ACC112 (cell line): ENCODE results near the gene RNF130.
"Not testable (repeated sequence)": the region's sequence is repeated elsewhere in the genome, so short reads cannot be mapped to it uniquely, and the experiment has no call there.

Experiments
- H2AFZ ChIP-seq: fragments of 200-600 bp; sonication (generic); one replicate; pipeline ENCODE4 v1.6.0; 2017; ENCODE audit warnings: antibody characterized with exemption, low read length; ENCODE audit not compliant: unreplicated experiment
- H3K27ac ChIP-seq: fragments of 200-600 bp; sonication (generic); 2 replicates; pipeline ENCODE4 v1.5.1; 2014; ENCODE audit warnings: low read depth, mild to moderate bottlenecking, antibody characterized with exemption, low read length, moderate library complexity
- H3K27me3 ChIP-seq: fragments of 200-600 bp; sonication (generic); 2 replicates; pipeline ENCODE4 v1.6.1; 2014; ENCODE audit warnings: mild to moderate bottlenecking, antibody characterized with exemption, low read length, moderate library complexity, mixed read lengths; ENCODE audit not compliant: insufficient read depth
- H3K36me3 ChIP-seq: fragments of 200-600 bp; sonication (generic); 2 replicates; pipeline ENCODE4 v1.6.1; 2016; ENCODE audit warnings: mild to moderate bottlenecking, antibody characterized with exemption, low read length, moderate library complexity, mixed read lengths; ENCODE audit not compliant: insufficient read depth
- H3K4me1 ChIP-seq: fragments of 200-600 bp; sonication (generic); one replicate; pipeline ENCODE4 v1.6.1; 2016; ENCODE audit warnings: low read length, mixed read lengths; ENCODE audit not compliant: insufficient read depth, unreplicated experiment, control insufficient read depth
- H3K4me3 ChIP-seq: fragments of 200-600 bp; sonication (generic); 2 replicates; pipeline ENCODE4 v1.5.1; 2014; ENCODE audit warnings: mild to moderate bottlenecking, low read depth, low read length
- H3K79me2 ChIP-seq: fragments of 200-600 bp; sonication (generic); one replicate; pipeline ENCODE4 v1.6.0; 2016; ENCODE audit warnings: low read length; ENCODE audit not compliant: control insufficient read depth, unreplicated experiment, insufficient read depth

Gene RNF130

DNA sequence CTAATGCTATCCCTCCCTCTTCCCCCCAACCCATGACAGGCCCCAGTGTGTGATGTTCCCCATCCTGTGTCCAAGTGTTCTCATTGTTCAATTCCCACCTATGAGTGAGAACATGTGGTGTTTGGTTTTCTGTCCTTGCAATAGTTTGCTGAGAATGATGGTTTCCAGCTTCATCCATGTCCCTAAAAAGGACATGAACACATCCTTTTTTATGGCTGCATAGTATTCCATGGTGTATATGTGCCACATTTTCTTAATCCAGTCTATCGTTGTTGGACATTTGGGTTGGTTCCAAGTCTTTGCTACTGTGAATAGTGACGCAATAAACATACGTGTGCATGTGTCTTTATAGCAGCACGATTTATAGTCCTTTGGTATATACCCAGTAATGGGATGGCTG lies 78.7 kb downstream of the RNF130 start:
- not testable (repeated sequence) for H2AFZ ChIP-seq, H3K4me1 ChIP-seq, H3K27ac ChIP-seq, H3K27me3 ChIP-seq, H3K36me3 ChIP-seq, H3K4me3 ChIP-seq, H3K79me2 ChIP-seq

DNA sequence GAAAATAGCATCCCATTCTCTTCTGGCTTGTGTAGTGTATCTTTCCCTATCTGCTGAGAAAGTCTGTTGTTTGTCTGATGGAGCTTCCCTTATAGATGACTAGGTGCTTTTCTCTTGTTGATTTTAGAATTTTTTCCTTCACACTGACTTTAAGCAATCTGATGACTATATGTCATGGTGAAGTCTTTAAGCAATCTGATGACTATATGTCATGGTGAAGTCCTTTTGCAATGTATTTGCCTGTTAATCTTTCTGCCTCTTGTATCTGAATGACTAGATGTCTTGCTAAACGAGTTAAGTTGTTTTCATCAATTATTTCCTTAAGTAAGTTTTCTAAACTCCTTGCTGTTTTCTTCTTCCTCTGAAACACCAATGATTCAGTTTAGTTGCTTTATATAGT lies 80.5 kb downstream of the RNF130 start:
- Histone ChIP-seq H3K36me3 (no peaks in the 10 kb centered on the region), H3K27me3 (no peaks in the 10 kb centered on the region), H2AFZ (no peak overlapping the region), H3K79me2 (no peaks in the 10 kb centered on the region), H3K27ac (no peak overlapping the region), H3K4me1 (no peaks in the 10 kb centered on the region), H3K4me3 (no peak overlapping the region)

DNA sequence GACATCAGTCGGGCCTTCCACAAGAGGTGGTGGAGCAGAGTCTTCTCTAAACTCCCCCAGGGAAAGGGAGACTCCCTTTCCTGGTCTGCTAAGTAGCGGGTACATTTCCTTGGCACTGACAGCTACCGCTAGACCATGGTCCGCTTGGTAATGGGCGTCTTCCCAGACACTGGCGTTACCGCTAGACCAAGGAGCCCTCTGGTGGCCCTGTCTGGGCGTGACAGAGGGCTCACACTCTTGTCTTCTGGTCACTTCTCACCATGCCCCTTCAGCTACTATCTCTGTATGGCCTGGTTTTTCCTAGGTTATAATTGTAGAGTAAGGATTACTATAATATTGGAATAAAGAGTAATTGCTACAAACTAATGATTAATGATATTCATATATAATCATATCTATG lies 81.0 kb downstream of the RNF130 start:
- not testable (repeated sequence) for H3K4me1 ChIP-seq, H3K36me3 ChIP-seq, H3K27me3 ChIP-seq, H3K27ac ChIP-seq, H2AFZ ChIP-seq, H3K79me2 ChIP-seq, H3K4me3 ChIP-seq

DNA sequence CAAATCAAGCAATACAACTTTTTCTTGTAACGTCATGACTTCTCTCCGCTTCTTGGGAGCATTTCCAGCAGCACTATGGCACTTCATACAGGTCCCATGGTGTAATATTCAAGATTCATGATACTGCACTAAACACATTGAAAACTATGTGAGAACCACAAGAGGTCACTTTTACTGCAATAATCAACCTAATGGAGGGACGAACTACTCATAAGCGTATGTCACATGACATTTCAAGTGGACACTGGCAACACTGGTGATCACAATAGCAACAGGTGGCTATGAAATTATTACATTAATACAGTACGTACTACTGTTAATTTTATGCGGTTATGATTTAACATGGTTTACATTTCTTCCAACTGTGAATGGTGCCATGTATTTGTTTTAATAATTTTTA lies 85.2 kb downstream of the RNF130 start:
- Histone ChIP-seq H2AFZ (no peak overlapping the region), H3K4me1 (no peaks in the 10 kb centered on the region), H3K4me3 (no peak overlapping the region), H3K36me3 (no peaks in the 10 kb centered on the region), H3K79me2 (no peaks in the 10 kb centered on the region), H3K27me3 (no peaks in the 10 kb centered on the region), H3K27ac (no peak overlapping the region)

DNA sequence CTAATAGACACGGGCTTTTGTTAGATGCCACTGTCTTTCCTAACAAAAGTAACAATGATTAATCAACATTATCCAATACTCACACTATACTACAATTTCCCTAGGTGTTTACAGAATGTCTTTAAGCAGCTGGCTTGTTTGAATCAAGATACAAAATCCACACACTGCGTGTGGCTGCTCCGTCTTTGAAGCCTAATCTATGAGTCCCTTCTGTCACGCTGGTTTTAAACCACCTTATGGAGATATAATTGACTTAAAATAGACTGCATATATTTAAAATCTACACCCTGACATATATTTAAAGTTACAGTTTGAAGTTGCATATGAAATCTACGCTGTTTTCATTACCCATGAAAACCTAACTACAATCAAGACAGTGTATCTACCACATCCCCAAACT lies 89.9 kb downstream of the RNF130 start:
- Histone ChIP-seq H3K27me3 (no peaks in the 10 kb centered on the region), H2AFZ (no peak overlapping the region), H3K4me1 (no peaks in the 10 kb centered on the region), H3K36me3 (no peaks in the 10 kb centered on the region), H3K4me3 (no peak overlapping the region), H3K27ac (no peak overlapping the region), H3K79me2 (no peaks in the 10 kb centered on the region)

DNA sequence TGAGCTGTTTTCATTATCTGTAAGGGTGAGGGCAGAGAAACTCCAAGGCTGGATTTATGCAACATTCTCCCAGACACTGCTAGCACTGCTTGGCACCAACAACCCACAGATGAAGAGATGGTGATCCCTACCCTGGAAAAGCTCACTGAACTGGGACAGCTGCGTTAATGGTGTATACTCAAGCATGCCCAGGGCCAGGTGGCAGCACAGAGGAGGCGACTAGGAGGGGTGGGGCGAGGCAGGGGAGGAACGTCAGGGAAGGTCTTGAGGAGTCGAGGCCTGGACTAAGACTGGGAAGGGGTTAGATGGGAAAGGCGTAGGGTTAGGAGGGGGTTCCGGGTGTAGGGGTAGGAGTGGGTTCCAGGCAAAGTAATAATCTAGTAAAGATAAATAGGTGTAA lies 90.8 kb downstream of the RNF130 start:
- H3K4me3 ChIP-seq: no peak overlapping the region
- H3K27ac ChIP-seq: no peak overlapping the region
- no peaks in the 10 kb centered on the region for H3K27me3 ChIP-seq
- no peaks in the 10 kb centered on the region for H3K79me2 ChIP-seq
- no peaks in the 10 kb centered on the region for H3K4me1 ChIP-seq
- no peak overlapping the region for H2AFZ ChIP-seq
- no peaks in the 10 kb centered on the region for H3K36me3 ChIP-seq

DNA sequence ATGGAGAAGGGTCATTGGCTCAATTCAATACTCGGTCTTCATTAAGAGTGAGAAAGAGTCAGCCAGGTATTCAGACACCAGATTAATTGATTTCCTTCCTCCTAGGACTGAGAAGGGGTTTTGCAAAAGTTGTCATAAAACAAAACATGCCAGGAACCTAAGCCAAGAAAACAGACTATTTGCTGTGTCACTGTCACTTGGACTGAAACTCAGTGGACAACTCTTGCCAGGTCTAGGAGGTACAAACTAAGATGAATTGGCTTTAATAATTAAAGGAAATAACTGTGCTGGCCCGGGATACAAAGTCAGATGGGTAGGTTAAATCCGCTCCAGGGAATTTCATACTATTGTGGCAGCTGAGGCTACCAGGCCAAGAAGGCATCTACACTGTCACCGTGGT lies 92.8 kb downstream of the RNF130 start:
- H3K79me2 ChIP-seq: no peaks in the 10 kb centered on the region
- no peak overlapping the region for H2AFZ ChIP-seq
- H3K27ac ChIP-seq: no peak overlapping the region
- no peak overlapping the region for H3K4me3 ChIP-seq
- H3K4me1 ChIP-seq: no peaks in the 10 kb centered on the region
- no peaks in the 10 kb centered on the region for H3K36me3 ChIP-seq
- no peaks in the 10 kb centered on the region for H3K27me3 ChIP-seq

DNA sequence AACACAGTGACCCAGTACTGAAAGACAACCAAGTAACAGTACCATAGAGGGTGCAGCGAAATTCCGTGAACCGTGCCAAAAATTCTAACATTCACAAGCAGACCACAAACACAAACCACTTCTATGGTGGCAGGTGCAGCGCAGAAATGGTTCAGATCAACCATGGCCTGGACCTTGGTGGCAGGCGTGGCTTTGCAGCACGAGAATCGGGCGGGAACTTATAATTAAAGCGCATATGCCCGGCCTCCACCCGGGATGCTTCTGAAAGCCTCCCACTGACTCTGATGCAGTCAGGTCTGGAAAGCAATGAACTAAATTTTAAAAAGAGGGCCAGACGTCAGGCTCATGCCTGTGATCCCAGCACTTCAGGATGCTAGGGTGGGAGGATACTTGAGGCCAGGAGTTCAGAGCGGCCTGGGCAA lies 95.8 kb downstream of the RNF130 start:
- Histone ChIP-seq H3K27ac (no peak overlapping the region), H3K27me3 (no peaks in the 10 kb centered on the region), H3K4me3 (no peak overlapping the region), H3K36me3 (no peaks in the 10 kb centered on the region), H2AFZ (no peak overlapping the region), H3K79me2 (no peaks in the 10 kb centered on the region), H3K4me1 (no peaks in the 10 kb centered on the region)

DNA sequence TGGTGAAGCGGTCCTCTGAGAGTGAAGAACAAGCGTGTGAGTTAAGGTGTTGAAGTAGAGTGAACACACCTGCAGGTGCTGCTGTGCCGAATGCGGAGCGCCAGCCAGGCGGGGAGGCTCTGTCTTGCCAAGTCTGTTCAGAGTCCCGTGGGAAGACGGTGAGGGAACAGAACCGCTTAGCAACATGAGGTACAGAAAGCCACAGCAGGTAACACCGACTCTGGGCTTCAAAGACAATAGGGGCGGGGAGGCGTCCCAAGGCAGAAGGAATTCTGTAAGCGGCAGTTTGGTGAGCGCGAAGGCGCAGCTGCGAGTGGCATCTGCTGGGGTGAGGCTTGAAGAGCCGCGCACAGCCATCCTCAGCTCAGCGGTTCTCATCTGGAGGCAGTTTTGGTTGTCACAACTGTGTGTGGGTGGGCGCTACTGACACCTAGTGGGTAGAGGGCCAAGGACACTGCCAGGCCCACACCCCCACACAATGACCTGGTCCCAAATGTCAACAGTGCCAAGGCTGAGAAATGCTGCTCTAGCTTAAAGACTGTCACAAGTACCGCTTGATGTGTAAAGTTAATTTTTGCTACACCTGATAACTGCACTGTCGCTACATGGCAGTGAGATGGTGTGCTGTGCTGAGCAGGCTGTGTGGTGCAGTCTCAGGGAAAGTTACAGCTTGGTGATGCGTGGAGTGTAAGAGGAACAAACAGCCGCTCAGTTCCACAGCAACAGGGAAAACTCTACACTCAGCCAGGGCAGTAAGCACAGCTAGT lies 96.4 kb downstream of the RNF130 start:
- Histone ChIP-seq H2AFZ (no peak overlapping the region), H3K4me1 (no peaks in the 10 kb centered on the region), H3K4me3 (no peak overlapping the region), H3K27me3 (no peaks in the 10 kb centered on the region), H3K27ac (no peak overlapping the region), H3K36me3 (no peaks in the 10 kb centered on the region), H3K79me2 (no peaks in the 10 kb centered on the region)

DNA sequence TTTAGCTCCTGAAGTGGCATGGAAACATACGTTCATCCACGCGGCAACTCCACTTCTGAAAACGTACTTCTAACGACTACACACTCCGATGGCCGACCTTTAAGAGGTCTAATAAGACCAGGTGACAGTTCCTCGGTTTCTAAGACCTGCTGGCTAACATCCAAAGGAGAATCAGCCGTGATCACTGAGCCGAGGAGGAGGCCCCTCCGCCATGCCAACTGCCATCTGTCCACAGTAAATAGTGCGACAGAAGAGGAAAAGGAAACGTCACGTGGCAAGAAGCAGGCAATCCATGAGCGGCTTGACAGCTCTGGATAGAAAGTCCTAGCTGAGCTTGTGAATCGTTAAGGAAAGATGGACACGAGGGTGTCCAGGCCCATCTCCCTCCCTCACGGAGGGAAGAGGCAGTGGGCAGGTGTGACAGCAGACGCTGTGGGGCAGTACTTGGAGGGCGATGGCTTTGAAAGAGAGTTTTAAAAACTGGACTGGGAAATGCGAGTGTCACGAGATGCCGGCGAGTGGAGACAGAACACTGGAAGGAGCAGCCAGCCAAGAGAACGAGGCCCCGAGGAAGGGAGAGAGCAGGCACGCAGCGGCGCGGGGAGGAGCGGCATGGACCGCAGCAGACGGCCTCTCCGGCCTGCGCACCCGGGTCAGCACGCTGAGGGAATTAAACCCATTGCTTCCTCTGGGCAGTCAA lies 97.2 kb downstream of the RNF130 start:
- Histone ChIP-seq H3K4me1 (no peaks in the 10 kb centered on the region), H3K4me3 (no peak overlapping the region), H3K27me3 (no peaks in the 10 kb centered on the region), H2AFZ (no peak overlapping the region), H3K36me3 (no peaks in the 10 kb centered on the region), H3K79me2 (no peaks in the 10 kb centered on the region), H3K27ac (no peak overlapping the region)

DNA sequence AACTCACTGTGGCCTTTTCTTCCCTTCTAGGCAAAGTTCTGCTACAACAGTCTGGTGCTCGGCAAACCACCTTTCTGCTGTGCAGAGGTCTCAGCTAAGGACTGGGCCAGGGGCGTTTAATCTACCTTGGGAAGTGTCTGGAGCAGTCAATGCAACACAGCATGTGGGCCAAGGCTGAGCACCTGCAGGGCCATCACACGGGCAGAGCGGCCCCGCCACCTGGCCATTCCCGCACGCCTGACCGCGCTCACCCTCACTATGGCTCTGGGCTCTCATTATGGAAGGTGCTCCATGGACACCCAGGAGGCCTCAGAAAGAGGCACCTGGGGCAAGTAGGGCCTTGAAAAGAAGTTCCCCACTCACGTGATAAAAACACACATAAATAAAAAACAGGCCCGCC lies 98.2 kb downstream of the RNF130 start:
- Histone ChIP-seq H3K36me3 (no peaks in the 10 kb centered on the region), H2AFZ (no peak overlapping the region), H3K27me3 (no peaks in the 10 kb centered on the region), H3K27ac (no peak overlapping the region), H3K4me1 (no peaks in the 10 kb centered on the region), H3K4me3 (no peak overlapping the region), H3K79me2 (no peaks in the 10 kb centered on the region)
